Measurements from ENCODE around the gene MTRFR.

Gene MTRFR

DNA sequence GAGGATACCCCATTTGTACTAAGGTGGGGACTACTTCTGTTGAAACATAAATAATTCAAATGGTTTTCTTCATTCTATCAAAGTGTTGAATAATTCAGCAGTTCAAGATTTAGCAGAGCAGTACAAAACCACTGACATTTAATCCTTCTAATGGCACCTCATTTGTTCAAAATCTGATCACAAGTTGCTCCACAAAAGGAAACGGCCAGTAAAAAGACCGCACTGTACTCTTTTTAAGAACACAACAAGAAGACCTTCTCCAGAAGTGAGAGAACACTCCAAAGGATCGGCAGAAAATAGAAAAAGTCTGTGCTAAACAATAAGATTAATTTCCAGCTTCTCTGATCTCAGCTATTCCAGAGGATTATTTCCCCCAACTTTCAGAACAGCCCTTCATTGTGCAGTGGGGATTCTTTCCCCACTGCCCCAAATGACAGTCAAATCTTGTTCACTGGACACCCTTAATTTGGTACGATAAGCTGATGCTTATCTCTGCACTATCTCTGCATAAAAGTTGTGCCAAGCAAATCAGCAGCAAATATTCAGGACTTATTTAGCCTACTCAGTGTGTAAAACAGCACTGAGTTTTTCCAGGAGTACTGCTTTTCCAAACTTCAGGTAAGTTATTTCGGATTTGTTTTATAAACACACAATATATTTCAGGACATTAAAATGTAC is 5.5 kb upstream of the MTRFR start:
- H3K4me3 ChIP-seq (ENCODE audit: control insufficient read depth, low read depth, low read length), result no peak overlapping the region
- DNase-seq (ENCODE audit: low read depth), result no peak
- TF ChIP-seq, protein P1, sequence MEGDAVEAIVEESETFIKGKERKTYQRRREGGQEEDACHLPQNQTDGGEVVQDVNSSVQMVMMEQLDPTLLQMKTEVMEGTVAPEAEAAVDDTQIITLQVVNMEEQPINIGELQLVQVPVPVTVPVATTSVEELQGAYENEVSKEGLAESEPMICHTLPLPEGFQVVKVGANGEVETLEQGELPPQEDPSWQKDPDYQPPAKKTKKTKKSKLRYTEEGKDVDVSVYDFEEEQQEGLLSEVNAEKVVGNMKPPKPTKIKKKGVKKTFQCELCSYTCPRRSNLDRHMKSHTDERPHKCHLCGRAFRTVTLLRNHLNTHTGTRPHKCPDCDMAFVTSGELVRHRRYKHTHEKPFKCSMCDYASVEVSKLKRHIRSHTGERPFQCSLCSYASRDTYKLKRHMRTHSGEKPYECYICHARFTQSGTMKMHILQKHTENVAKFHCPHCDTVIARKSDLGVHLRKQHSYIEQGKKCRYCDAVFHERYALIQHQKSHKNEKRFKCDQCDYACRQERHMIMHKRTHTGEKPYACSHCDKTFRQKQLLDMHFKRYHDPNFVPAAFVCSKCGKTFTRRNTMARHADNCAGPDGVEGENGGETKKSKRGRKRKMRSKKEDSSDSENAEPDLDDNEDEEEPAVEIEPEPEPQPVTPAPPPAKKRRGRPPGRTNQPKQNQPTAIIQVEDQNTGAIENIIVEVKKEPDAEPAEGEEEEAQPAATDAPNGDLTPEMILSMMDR (IDR thresholded peaks at IDR 0.05; ENCODE audit: control insufficient read depth, insufficient read depth, low read depth, low read length, missing control alignments), result no peak

DNA sequence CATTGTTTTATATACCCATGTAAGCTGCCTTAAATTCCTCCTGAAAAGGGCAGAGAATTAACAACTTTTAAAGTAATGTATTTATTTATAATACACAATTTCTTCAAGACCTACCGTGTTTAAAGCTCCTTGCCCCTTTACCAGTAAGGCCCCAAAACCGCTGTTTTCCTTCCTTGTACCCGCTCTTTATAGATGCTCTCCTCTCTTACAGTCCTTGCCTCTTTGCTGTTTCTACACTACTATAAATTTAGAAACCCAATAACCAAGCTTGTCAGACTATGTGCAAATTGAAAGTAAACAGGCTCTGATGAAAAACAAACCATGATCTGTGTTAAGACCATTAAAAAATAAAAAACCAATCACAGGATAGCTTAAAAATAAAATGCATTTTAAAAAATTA is 4.2 kb upstream of the MTRFR start:
- DNase-seq (ENCODE audit: low read depth), result no peak
- TF ChIP-seq, protein P1 (IDR thresholded peaks at IDR 0.05; ENCODE audit: control insufficient read depth, insufficient read depth, low read depth, low read length, missing control alignments), result no peak
- no peak overlapping the region for H3K4me3 ChIP-seq (ENCODE audit: control insufficient read depth, low read depth, low read length)

DNA sequence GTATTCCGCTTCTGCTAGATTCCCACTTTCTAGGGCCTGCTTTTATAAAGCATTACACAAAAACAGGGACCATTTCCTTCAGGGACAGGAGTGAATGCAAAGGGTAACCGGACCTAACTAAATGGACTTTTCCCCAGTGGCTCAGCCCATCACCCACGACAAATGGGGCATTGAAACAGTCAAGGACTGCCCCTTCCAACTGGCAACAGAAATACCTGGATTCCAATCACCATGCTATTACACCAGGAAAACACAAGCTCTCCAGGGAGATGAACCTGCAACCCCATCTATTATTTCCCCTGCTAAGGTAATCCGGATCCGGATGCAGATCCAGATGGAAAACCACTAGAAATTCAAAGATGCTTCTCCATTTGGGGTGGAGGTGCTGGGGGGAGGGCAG is 1.3 kb upstream of the MTRFR start:
- TF ChIP-seq, protein P1 (IDR thresholded peaks at IDR 0.05; ENCODE audit: control insufficient read depth, insufficient read depth, low read depth, low read length, missing control alignments), result no peak
- no peak for DNase-seq (ENCODE audit: low read depth)
- peak overlapping the region; percentile 71 for H3K4me3 ChIP-seq (ENCODE audit: control insufficient read depth, low read depth, low read length)

DNA sequence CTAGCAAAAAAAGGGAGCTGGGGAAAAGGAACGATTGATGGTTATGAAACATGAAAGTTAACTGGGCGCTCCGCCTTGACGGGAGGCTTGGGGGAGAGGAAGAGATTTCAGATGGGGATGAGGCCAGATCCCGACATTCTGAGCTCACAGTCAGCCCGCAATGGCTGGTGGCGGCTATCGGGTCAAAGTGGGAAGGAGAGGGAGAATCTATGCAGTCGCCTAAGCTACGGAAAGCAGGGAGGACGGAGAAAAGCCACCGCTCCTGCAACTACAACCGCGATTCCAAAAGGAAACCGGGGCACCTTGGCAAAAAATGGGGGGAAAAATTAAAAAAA is 797 bp upstream of the MTRFR start:
- H3K4me3 ChIP-seq (ENCODE audit: control insufficient read depth, low read depth, low read length), result peak overlapping the region; percentile 71
- DNase-seq (ENCODE audit: low read depth), result no peak
- TF ChIP-seq, protein P1 (IDR thresholded peaks at IDR 0.05; ENCODE audit: control insufficient read depth, insufficient read depth, low read depth, low read length, missing control alignments), result no peak

DNA sequence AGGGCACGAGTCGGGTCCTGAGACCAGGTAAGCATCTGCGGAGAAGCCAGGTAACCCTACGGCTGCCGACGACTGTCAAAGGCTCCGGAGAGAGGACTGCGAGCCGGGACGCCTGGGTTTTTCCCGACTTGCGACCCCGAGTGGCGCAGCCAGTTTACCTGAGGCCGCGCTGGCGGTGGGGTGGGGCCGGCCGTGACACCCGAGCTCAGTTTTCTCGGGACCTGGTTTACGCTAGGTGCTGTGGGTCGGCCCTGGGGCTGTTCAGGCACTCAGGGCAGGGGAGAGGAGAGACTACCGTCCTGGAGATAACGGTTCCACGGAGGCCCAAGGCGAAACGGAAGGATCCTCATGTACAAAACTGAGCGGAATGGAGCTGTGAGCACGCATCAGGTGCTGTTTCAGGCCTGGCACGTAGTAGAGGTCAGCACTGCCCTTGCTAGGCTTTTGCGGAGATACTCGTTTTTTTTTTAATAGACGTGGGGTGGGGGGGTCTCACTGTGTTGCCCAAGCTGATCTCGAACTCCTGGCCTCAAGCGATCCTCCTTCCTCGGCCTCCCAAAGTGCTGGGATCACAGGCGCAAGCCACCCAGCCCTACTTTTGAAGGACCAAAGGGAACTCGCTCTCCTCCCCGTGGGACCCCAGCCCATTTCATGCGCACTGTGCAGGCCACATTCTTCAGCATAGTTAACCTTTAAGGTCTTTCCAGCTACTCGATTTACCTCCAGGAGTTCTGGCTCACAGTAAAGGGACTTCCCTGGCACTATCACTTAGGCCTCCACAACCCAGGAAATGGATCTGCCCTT is 471 bp downstream of the MTRFR start:
- TF ChIP-seq, protein P1 (IDR thresholded peaks at IDR 0.05; ENCODE audit: control insufficient read depth, insufficient read depth, low read depth, low read length, missing control alignments), result no peak
- no peak for DNase-seq (ENCODE audit: low read depth)

DNA sequence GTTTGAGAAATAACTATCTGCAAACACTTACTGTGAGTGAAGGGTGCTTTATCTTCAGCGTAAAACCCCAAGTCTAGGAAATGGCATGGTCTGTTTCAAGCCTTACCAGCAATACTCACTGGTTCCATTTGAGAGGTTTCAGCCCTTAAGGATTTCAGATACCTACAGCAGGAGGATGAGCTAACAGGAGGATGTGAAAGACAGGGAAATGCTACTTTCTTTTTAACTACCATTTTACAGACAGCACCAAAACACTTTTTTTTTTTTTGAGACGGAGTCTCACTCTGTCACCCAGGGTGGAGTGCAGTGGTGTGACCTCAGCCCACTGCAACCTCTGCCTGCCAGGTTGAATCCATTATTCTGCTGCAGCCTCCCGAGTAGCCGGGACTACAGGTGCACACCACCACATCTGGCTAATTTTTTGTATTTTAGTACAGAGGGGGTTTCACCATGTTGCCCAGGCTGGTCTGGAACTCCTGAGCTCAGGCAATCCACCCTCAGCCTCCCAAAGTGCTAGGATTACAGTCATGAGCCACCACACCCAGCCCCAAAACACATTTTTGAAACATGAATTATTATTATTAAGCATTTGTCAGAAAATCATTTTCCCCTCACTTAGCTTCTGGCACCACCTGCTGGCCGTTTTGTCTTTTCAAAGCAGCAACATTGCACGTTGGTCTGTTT is 4.6 kb downstream of the MTRFR start:
- H3K4me3 ChIP-seq (ENCODE audit: control insufficient read depth, low read depth, low read length), result no peak overlapping the region
- peak; percentile 23 for DNase-seq (ENCODE audit: low read depth)
- TF ChIP-seq, protein P1 (IDR thresholded peaks at IDR 0.05; ENCODE audit: control insufficient read depth, insufficient read depth, low read depth, low read length, missing control alignments), result peak; percentile 78

More for the DNA sequence above, 471 bp downstream of the MTRFR start:
- peak overlapping the region; percentile 91 for H3K4me3 ChIP-seq (ENCODE audit: control insufficient read depth, low read depth, low read length)

All from AG09309 (cell line).